ENCODE data around the gene ADCK1.

GRCh38 chr14:77883131-77883846, 83.4 kb downstream of the ADCK1 start:
- TF ChIP-seq, protein P1, sequence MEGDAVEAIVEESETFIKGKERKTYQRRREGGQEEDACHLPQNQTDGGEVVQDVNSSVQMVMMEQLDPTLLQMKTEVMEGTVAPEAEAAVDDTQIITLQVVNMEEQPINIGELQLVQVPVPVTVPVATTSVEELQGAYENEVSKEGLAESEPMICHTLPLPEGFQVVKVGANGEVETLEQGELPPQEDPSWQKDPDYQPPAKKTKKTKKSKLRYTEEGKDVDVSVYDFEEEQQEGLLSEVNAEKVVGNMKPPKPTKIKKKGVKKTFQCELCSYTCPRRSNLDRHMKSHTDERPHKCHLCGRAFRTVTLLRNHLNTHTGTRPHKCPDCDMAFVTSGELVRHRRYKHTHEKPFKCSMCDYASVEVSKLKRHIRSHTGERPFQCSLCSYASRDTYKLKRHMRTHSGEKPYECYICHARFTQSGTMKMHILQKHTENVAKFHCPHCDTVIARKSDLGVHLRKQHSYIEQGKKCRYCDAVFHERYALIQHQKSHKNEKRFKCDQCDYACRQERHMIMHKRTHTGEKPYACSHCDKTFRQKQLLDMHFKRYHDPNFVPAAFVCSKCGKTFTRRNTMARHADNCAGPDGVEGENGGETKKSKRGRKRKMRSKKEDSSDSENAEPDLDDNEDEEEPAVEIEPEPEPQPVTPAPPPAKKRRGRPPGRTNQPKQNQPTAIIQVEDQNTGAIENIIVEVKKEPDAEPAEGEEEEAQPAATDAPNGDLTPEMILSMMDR (IDR thresholded peaks at IDR 0.05), result no peak
- no peak for TF ChIP-seq REST (IDR thresholded peaks at IDR 0.05; ENCODE audit: insufficient read depth in 1 of 2, low read depth in 2 of 2, low read length in 1 of 2)
